Right cardiac atrium (tissue), 5 donors: Measurements from ENCODE around the gene GON7. TPM values are rescaled to one million over a fixed set of nuclear protein-coding genes. Genes with fewer than 3 reads are reported as not detected.
A peak's percentile ranks its signal among the peaks of the same experiment; 100 is the strongest.

ENCODE experiments used
- ATAC-seq, 2 donors: fragments of 200-7000 bp; cut with Tn5 transposase; one replicate each; pipeline versions ENCODE4 v1.8.0 to v1.9.1; 2020; ENCODE audit warnings: moderate library complexity in 2 of 2, mild to moderate bottlenecking in 1 of 2
- DNase-seq, 3 donors: peaks; one replicate each; pipeline ENCODE4 v3.0.0-alpha.2; 2020
- H3K27ac ChIP-seq: one replicate; pipeline ENCODE4 v1.5.1; 2013; ENCODE audit warnings: mild to moderate bottlenecking, low read length, control low read depth, moderate library complexity
- H3K27me3 ChIP-seq: one replicate; pipeline ENCODE4 v1.6.1; 2013; ENCODE audit not compliant: control insufficient read depth, insufficient read depth
- H3K4me1 ChIP-seq: one replicate; pipeline ENCODE4 v1.6.1; 2013; ENCODE audit warnings: low read length; ENCODE audit not compliant: control insufficient read depth, insufficient read depth
- H3K4me3 ChIP-seq: one replicate; pipeline ENCODE4 v1.5.1; 2013; ENCODE audit warnings: low read length, control low read depth
- H3K9me3 ChIP-seq: one replicate; pipeline ENCODE4 v1.6.1; 2013; ENCODE audit warnings: low read length; ENCODE audit not compliant: control insufficient read depth
- WGBS: extraction: QIAGEN DNeasy Blood & Tissue Kit; methylation state at CpG from one replicate; pipeline ENCODE4 v1.1.7; 2013; 5-methylcytosine and 5-hydroxymethylcytosine counted together
- intact Hi-C, 4 donors: fragments of 100-400 bp; cut with DNase I; formaldehyde crosslinking; loops; one replicate each; pipeline versions ENCODE4 v1.11.0 to v1.14.0; 2022 to 2023
- polyA plus RNA-seq: library from polyadenylated mRNA; stranded (reverse); fragments of 200-250 nt; gene quantifications from one replicate; pipeline ENCODE4 v1.2.3, GENCODE V29; 2013
- total RNA-seq, 4 donors: library from RNA; stranded (reverse); fragmentation: NEBNext Ultra II Directional; extraction: Animal tissue kit (Norgen Biotek cat#: 25700); gene quantifications; one replicate each; pipeline ENCODE4 v1.2.1, GENCODE V29; 2021
- donor health status: healthy with polysubstance abuse.
- donor health status: DM: no; HTN: yes; CAD: no.
- donor health status: DM: no; HTN: no; CAD: no.
- donor health status: DM: no; HTN: yes; CAD: no; lungs with severe emphysema.
- donor health status: DM: yes; HTN: yes; CAD: no.

Gene GON7
- total and polyA plus RNA-seq, 5 donors, result 10.2 to 26.7 (median 15.9) TPM

GRCh38 chr14:93231129-93231979 lies 24.5 kb upstream of the GON7 start:
- ATAC-seq, result peak; percentile 58 to 62

GRCh38 chr14:93230539-93230938 lies 23.7 kb upstream of the GON7 start:
- Histone ChIP-seq H3K4me3 (no peak overlapping the region), H3K4me1 (no peaks in the 10 kb centered on the region), H3K27ac (no peak overlapping the region), H3K27me3 (no peaks in the 10 kb centered on the region), H3K9me3 (no peaks in the 10 kb centered on the region)
- intact Hi-C loops, result no loop called here
- 95% methylated on average over 16 of the region's 16 CpGs for WGBS
- DNase-seq (peak in 1 of 3 donors; percentile 50), ATAC-seq (peak in 1 of 2 donors; percentile 17)

More at GRCh38 chr14:93231129-93231979, 24.5 kb upstream of the GON7 start:
- no peak overlapping the region for H3K27ac ChIP-seq
- WGBS, result 24% methylated on average over 39 of the region's 39 CpGs
- H3K27me3 ChIP-seq, result no peaks in the 10 kb centered on the region
- H3K9me3 ChIP-seq, result no peaks in the 10 kb centered on the region
- H3K4me1 ChIP-seq, result no peaks in the 10 kb centered on the region
- H3K4me3 ChIP-seq, result peak overlapping the region; percentile 14
- DNase-seq, result peak; percentile 28 to 68 (median 48)
- intact Hi-C loops, result no loop called here

- H3K9me3 ChIP-seq, result no peaks in the 10 kb centered on the region
- no peak overlapping the region for H3K27ac ChIP-seq
- intact Hi-C loops, result loop anchor here in 1 of 4 donors (10.0 kb wide), 1 partner anchor 386 kb away; no protein-coding TSS in a partner anchor
- no peaks in the 10 kb centered on the region for H3K27me3 ChIP-seq
- no peak overlapping the region for H3K4me3 ChIP-seq
- ATAC-seq (no peak), DNase-seq (no peak)
- H3K4me1 ChIP-seq, result no peaks in the 10 kb centered on the region
- WGBS, result 97% methylated on average over 8 of the region's 8 CpGs
These were observed 21.7 kb upstream of the GON7 start for GRCh38 chr14:93228550-93228949.

GRCh38 chr14:93223565-93223964 lies 16.7 kb upstream of the GON7 start:
- Histone ChIP-seq H3K27ac (no peak overlapping the region), H3K9me3 (no peaks in the 10 kb centered on the region), H3K4me1 (no peaks in the 10 kb centered on the region), H3K27me3 (no peaks in the 10 kb centered on the region), H3K4me3 (no peak overlapping the region)
- WGBS, result 97% methylated on average over 27 of the region's 27 CpGs
- intact Hi-C loops, result loop anchor here in 1 of 4 donors (10.0 kb wide), 1 partner anchor 391 kb away; no protein-coding TSS in a partner anchor
- DNase-seq (peak in 1 of 3 donors; percentile 50), ATAC-seq (no peak)

- ATAC-seq (no peak), DNase-seq (no peak)
- Histone ChIP-seq H3K9me3 (no peaks in the 10 kb centered on the region), H3K4me1 (no peaks in the 10 kb centered on the region), H3K4me3 (no peak overlapping the region), H3K27ac (no peak overlapping the region), H3K27me3 (no peaks in the 10 kb centered on the region)
- intact Hi-C loops, result loop anchor here in 1 of 4 donors (10.0 kb wide), 1 partner anchor 394 kb away; no protein-coding TSS in a partner anchor
These were observed 13.6 kb upstream of the GON7 start for GRCh38 chr14:93220509-93220908.

GRCh38 chr14:93219103-93219726 lies 12.3 kb upstream of the GON7 start:
- no peaks in the 10 kb centered on the region for H3K27me3 ChIP-seq
- no peak overlapping the region for H3K27ac ChIP-seq
- WGBS, result 52% methylated on average over 3 of the region's 3 CpGs
- DNase-seq (peak in 1 of 3 donors; percentile 58), ATAC-seq (no peak)
- no peaks in the 10 kb centered on the region for H3K4me1 ChIP-seq
- intact Hi-C loops, result no loop called here
- H3K9me3 ChIP-seq, result no peaks in the 10 kb centered on the region
- H3K4me3 ChIP-seq, result no peak overlapping the region

- Histone ChIP-seq H3K4me1 (no peaks in the 10 kb centered on the region), H3K27me3 (no peaks in the 10 kb centered on the region), H3K27ac (no peak overlapping the region), H3K4me3 (no peak overlapping the region), H3K9me3 (no peaks in the 10 kb centered on the region)
- DNase-seq (no peak), ATAC-seq (no peak)
- WGBS, result 92% methylated on average over 2 of the region's 2 CpGs
- intact Hi-C loops, result no loop called here
These were observed 7.7 kb upstream of the GON7 start for GRCh38 chr14:93214598-93214997.

- no peaks in the 10 kb centered on the region for H3K27me3 ChIP-seq
- H3K4me1 ChIP-seq, result peaks cover 2% of the 10 kb centered on the region
- H3K4me3 ChIP-seq, result no peak overlapping the region
- ATAC-seq, result no peak
- DNase-seq, result no peak
- intact Hi-C loops, result no loop called here
- no peak overlapping the region for H3K27ac ChIP-seq
- 69% methylated on average over 3 of the region's 3 CpGs for WGBS
- no peaks in the 10 kb centered on the region for H3K9me3 ChIP-seq
These were observed 5.6 kb upstream of the GON7 start for GRCh38 chr14:93212432-93212831.

GRCh38 chr14:93207468-93208308 lies 823 bp upstream of the GON7 start:
- intact Hi-C loops, result no loop called here
- peaks cover 4% of the 10 kb centered on the region for H3K4me1 ChIP-seq
- no peaks in the 10 kb centered on the region for H3K9me3 ChIP-seq
- WGBS, result 1% methylated on average over 23 of the region's 23 CpGs
- H3K27ac ChIP-seq, result peak overlapping the region; percentile 83
- H3K27me3 ChIP-seq, result no peaks in the 10 kb centered on the region
- peak overlapping the region; percentile 70 for H3K4me3 ChIP-seq
- peak; percentile 85 to 89 for ATAC-seq
- DNase-seq, result peak; percentile 66 to 84 (median 84)

- Histone ChIP-seq H3K9me3 (no peaks in the 10 kb centered on the region), H3K27me3 (no peaks in the 10 kb centered on the region), H3K4me1 (peaks cover 2% of the 10 kb centered on the region), H3K27ac (no peak overlapping the region), H3K4me3 (no peak overlapping the region)
- DNase-seq (no peak), ATAC-seq (no peak)
- intact Hi-C loops, result no loop called here
- 93% methylated on average over 7 of the region's 7 CpGs for WGBS
These were observed 5.6 kb downstream of the GON7 start for GRCh38 chr14:93201155-93201704.
